Right lobe of liver (tissue), 4 donors: Measurements from ENCODE around the gene ARFIP1.

Experiments used
- CTCF ChIP-seq, 4 donors: fragments of 200-600 bp in 3 of 4; fragments of 450-650 bp in 1 of 4; IDR thresholded peaks; one replicate each; pipeline versions ENCODE4 v1.5.1 to v1.8.0; 2016 to 2022; ENCODE audit warnings: antibody characterized with exemption in 4 of 4, mild to moderate bottlenecking in 2 of 4
- POLR2A ChIP-seq: fragments of 450-650 bp; IDR thresholded peaks from one replicate; pipeline ENCODE4 v1.6.1; 2017; ENCODE audit warnings: antibody characterized with exemption, mild to moderate bottlenecking
- donor health status: DM: no; HTN: no; CAD: no.
- donor health status: DM: no; HTN: no; CAD: no.
- donor health status: DM: no; HTN: yes; CAD: no.

GRCh38 chr4:152956650-152957436 is 177.1 kb downstream of the ARFIP1 start:
- TF ChIP-seq CTCF (IDR thresholded peaks at IDR 0.05) (no peak), POLR2A (no peak)
